Adrenal gland (tissue), 12 donors: ENCODE measurements around the gene NDRG2. TPM values are rescaled to one million over a fixed set of nuclear protein-coding genes. Genes with fewer than 3 reads are reported as not detected.

Experiments used
- DNase-seq, 7 donors: peaks; one replicate each; pipeline ENCODE4 v3.0.0-alpha.2; 2019 to 2020
- H3K27ac ChIP-seq, 5 donors: fragments of 200-600 bp; sonication (generic) in 4 of 5; 1 replicate in 3 of 5; 2 replicates in 2 of 5; pipeline versions ENCODE4 v1.5.1 to v1.8.0; 2016 to 2020; ENCODE audit warnings: mild to moderate bottlenecking in 1 of 5
- H3K27me3 ChIP-seq: fragments of 200-600 bp; 2 replicates; pipeline ENCODE4 v1.8.0; 2021
- H3K36me3 ChIP-seq, 2 donors: fragments of 200-600 bp; replicated peaks in 1 of 2; 1 replicate in 1 of 2; 2 replicates in 1 of 2; pipeline versions ENCODE4 v1.5.1 to v1.8.0; 2018 to 2022
- H3K4me1 ChIP-seq, 2 donors: fragments of 200-600 bp; replicated peaks in 1 of 2; 1 replicate in 1 of 2; 2 replicates in 1 of 2; pipeline versions ENCODE4 v1.5.1 to v1.8.0; 2018 to 2021
- H3K4me3 ChIP-seq, 4 donors: fragments of 200-600 bp; sonication (generic) in 3 of 4; one replicate each; pipeline ENCODE4 v1.5.1; 2016 to 2018
- H3K9me3 ChIP-seq, 3 donors: fragments of 200-600 bp; sonication (generic) in 1 of 3; replicated peaks in 1 of 3; 1 replicate in 2 of 3; 2 replicates in 1 of 3; pipeline versions ENCODE4 v1.5.1 to v1.8.0; 2016 to 2021
- CTCF ChIP-seq, 6 experiments: fragments of 450-650 bp in 4 of 6; fragments of 200-600 bp in 2 of 6; sonication (generic) in 1 of 6; IDR thresholded peaks; 1 replicate in 5 of 6; 2 replicates in 1 of 6; pipeline versions ENCODE4 v1.5.1 to v1.8.0; 2016 to 2021; ENCODE audit warnings: antibody characterized with exemption in 6 of 6, mild to moderate bottlenecking in 2 of 6, moderate library complexity in 1 of 6
- POLR2A ChIP-seq, 2 donors: fragments of 450-650 bp; IDR thresholded peaks; one replicate each; pipeline ENCODE4 v1.6.1; 2017; ENCODE audit warnings: antibody characterized with exemption in 2 of 2, mild to moderate bottlenecking in 2 of 2, moderate library complexity in 1 of 2
- WGBS, 4 donors: extraction: QIAGEN DNeasy Blood & Tissue Kit in 2 of 4; methylation state at CpG; one replicate each; pipeline versions ENCODE4 v1.1.5 to v1.1.7; 2013 to 2017; 5-methylcytosine and 5-hydroxymethylcytosine counted together
- intact Hi-C, 2 donors: fragments of 100-400 bp; cut with DNase I; formaldehyde crosslinking; loops; one replicate each; pipeline versions ENCODE4 v1.14.1 to v1.15.0; 2022 to 2023
- microRNA-seq, 3 donors: library from miRNA; unstranded; fragments of <30 nt; microRNA quantifications; one replicate each; pipeline ENCODE4, GENCODE V29; 2017 to 2020
- polyA plus RNA-seq, 3 donors: library from polyadenylated mRNA; stranded (reverse); fragments of 200-250 nt in 2 of 3; fragments of 350-450 nt in 1 of 3; fragmentation: Illumina TruSeq in 1 of 3; extraction: RNeasy Lipid Tissue Mini Kit (QIAGEN cat#74804) in 1 of 3; gene quantifications; one replicate each; pipeline ENCODE4 v1.2.3, GENCODE V29; 2013 to 2014
- total RNA-seq, 9 donors: library from RNA; depleted of rRNA in 4 of 9; stranded (reverse); fragments of >200 nt in 4 of 9; fragments of 120-200 nt in 1 of 9; fragmentation: NEBNext Ultra II Directional in 1 of 9; extraction: Animal tissue kit (Norgen Biotek cat#: 25700) in 1 of 9; gene quantifications; one replicate each; pipeline versions ENCODE4 v1.1.0 to v1.2.4, GENCODE V29; 2013 to 2023
- donor health status: healthy with polysubstance abuse.
- donor health status: Bipolar disorder and iron deficiency.
- donor health status: DM: yes; HTN: yes; CAD: no.
- donor health status: DM: no; HTN: no; CAD: no.
- donor health status: DM: no; HTN: no; CAD: no.
- donor health status: DM: yes; HTN: yes; CAD: no.

NDRG2 gene
- total and polyA plus RNA-seq, 12 donors: 116 to 1,323 (median 629) TPM

GRCh38 chr14:20971705-20972021 lies 53.2 kb downstream of the NDRG2 start:
- H3K9me3 ChIP-seq: no peaks in the 10 kb centered on the region
- intact Hi-C loops: loop anchor here in 1 of 2 donors (5.0 kb wide), 1 partner anchor 114 kb away; no protein-coding TSS in a partner anchor
- TF ChIP-seq CTCF (IDR thresholded peaks at IDR 0.05) (no peak), POLR2A (IDR thresholded peaks at IDR 0.05) (peak in 1 of 2 donors; percentile 82)
- DNase-seq: peak in 5 of 7 donors; percentile 93 to 95 (median 93)
- no peaks in the 10 kb centered on the region for H3K27me3 ChIP-seq
- H3K27ac ChIP-seq: peak overlapping the region; percentile 15 to 94 (median 89)
- WGBS, 4 donors: 0 to 7% (median 3%) methylated on average over 5 to 8 of the region's 8 CpGs
- H3K4me3 ChIP-seq: peak overlapping the region in 1 of 4 donors; percentile 63
- H3K36me3 ChIP-seq: no peaks in the 10 kb centered on the region
- H3K4me1 ChIP-seq: peaks cover 22 to 25% of the 10 kb centered on the region in 2 donors

- Histone ChIP-seq H3K4me3 (peak overlapping the region; percentile 2 to 63 (median 48)), H3K9me3 (no peaks in the 10 kb centered on the region), H3K27me3 (no peaks in the 10 kb centered on the region), H3K36me3 (no peaks in the 10 kb centered on the region), H3K27ac (peak overlapping the region; percentile 19 to 94 (median 89)), H3K4me1 (peaks cover 22 to 25% of the 10 kb centered on the region in 2 donors)
- intact Hi-C loops: loop anchor here in 1 of 2 donors (5.0 kb wide), 1 partner anchor 114 kb away; no protein-coding TSS in a partner anchor
- no peak for TF ChIP-seq POLR2A (IDR thresholded peaks at IDR 0.05)
- peak; percentile 77 to 98 (median 85) for TF ChIP-seq CTCF (IDR thresholded peaks at IDR 0.05)
- DNase-seq: peak; percentile 76 to 94 (median 89)
- WGBS, 4 donors: 0% methylated on average over 15 to 47 of the region's 47 CpGs
These were observed 53.7 kb downstream of the NDRG2 start for GRCh38 chr14:20970983-20971704.

GRCh38 chr14:20970647-20970982 lies 54.2 kb downstream of the NDRG2 start:
- WGBS, 4 donors: 7 to 22% (median 13%) methylated on average over 5 to 10 of the region's 10 CpGs
- no peak for DNase-seq
- H3K4me3 ChIP-seq: peak overlapping the region in 3 of 4 donors; percentile 2 to 63 (median 53)
- H3K4me1 ChIP-seq: peaks cover 21% of the 10 kb centered on the region in 2 donors
- intact Hi-C loops: loop anchor here in 1 of 2 donors (5.0 kb wide), 1 partner anchor 113 kb away; no protein-coding TSS in a partner anchor
- H3K36me3 ChIP-seq: no peaks in the 10 kb centered on the region
- TF ChIP-seq POLR2A (IDR thresholded peaks at IDR 0.05): no peak
- TF ChIP-seq CTCF (IDR thresholded peaks at IDR 0.05): no peak
- no peaks in the 10 kb centered on the region for H3K27me3 ChIP-seq
- H3K9me3 ChIP-seq: no peaks in the 10 kb centered on the region
- peak overlapping the region; percentile 19 to 94 (median 89) for H3K27ac ChIP-seq

GRCh38 chr14:20969336-20969735 lies 55.5 kb downstream of the NDRG2 start:
- Histone ChIP-seq H3K4me3 (no peak overlapping the region), H3K36me3 (no peaks in the 10 kb centered on the region), H3K27ac (no peak overlapping the region), H3K4me1 (peaks cover 10 to 16% of the 10 kb centered on the region in 2 donors), H3K27me3 (no peaks in the 10 kb centered on the region), H3K9me3 (no peaks in the 10 kb centered on the region)
- TF ChIP-seq POLR2A (IDR thresholded peaks at IDR 0.05): no peak
- TF ChIP-seq CTCF (IDR thresholded peaks at IDR 0.05): no peak
- DNase-seq: no peak
- intact Hi-C loops: loop anchor here in 1 of 2 donors (5.0 to 10.0 kb wide), 2 partner anchors 117 to 275 kb away; no protein-coding TSS in a partner anchor
- WGBS, 4 donors: 78 to 86% (median 83%) methylated on average over 3 of the region's 3 CpGs

Small RNA genes within 50 kb of the gene (microRNA-seq; reads per million reads assigned to microRNA genes)
- gene MIR6717: 0 to 0.57 (median 0.38) reads per million in 3 donors

Other genes with a start within 250 kb of the NDRG2 start
- gene RNASE6, start 243.8 kb downstream of the NDRG2 start, total RNA-seq: 10 to 100 TPM in 8 of 9 donors, 1 to 10 TPM in 1; 4.5 to 61.0 (median 22.3) TPM
- gene RNASE6, start 243.8 kb downstream of the NDRG2 start, polyA plus RNA-seq: 10 to 100 TPM in 1 of 3 donors, 1 to 10 TPM in 2; 5.9 to 17.9 (median 7.2) TPM
- 1,000 to 10,000 TPM in 2 of 9 donors, 100 to 1,000 TPM in 7; 103 to 2,068 (median 604) TPM for gene RNASE1, start 222.2 kb downstream of the NDRG2 start, total RNA-seq
- 100 to 1,000 TPM; 170 to 424 (median 388) TPM for gene RNASE1, start 222.2 kb downstream of the NDRG2 start, polyA plus RNA-seq
- under 1 TPM in 2 of 9 donors, not detected in 7; 0.54 to 0.81 TPM for gene RNASE3, start 133.7 kb downstream of the NDRG2 start, total RNA-seq
- 1 to 10 TPM in 1 of 3 donors, under 1 TPM in 2; 0.31 to 1.2 (median 0.64) TPM for gene RNASE3, start 133.7 kb downstream of the NDRG2 start, polyA plus RNA-seq
- 10 to 100 TPM in 3 of 9 donors, 1 to 10 TPM in 4, under 1 TPM in 1, not detected in 1; 0.33 to 16.8 (median 5.5) TPM for gene RNASE2, start 69.6 kb downstream of the NDRG2 start, total RNA-seq
- 10 to 100 TPM in 2 of 3 donors, 1 to 10 TPM in 1; 4.0 to 16.4 (median 12.9) TPM for gene RNASE2, start 69.6 kb downstream of the NDRG2 start, polyA plus RNA-seq
- 100 to 1,000 TPM in 4 of 9 donors, 10 to 100 TPM in 5; 66.2 to 231 (median 93.6) TPM for gene METTL17, start 35.1 kb downstream of the NDRG2 start, total RNA-seq
- 100 to 1,000 TPM in 2 of 3 donors, 10 to 100 TPM in 1; 86.9 to 202 (median 176) TPM for gene METTL17, start 35.1 kb downstream of the NDRG2 start, polyA plus RNA-seq
- gene SLC39A2, start 25.8 kb downstream of the NDRG2 start, total RNA-seq: under 1 TPM in 1 of 9 donors, not detected in 8; 0.29 TPM
- under 1 TPM in 1 of 3 donors, not detected in 2; 0.24 TPM for gene SLC39A2, start 25.8 kb downstream of the NDRG2 start, polyA plus RNA-seq
- gene TPPP2, start 5.2 kb upstream of the NDRG2 start, total RNA-seq: 1 to 10 TPM in 2 of 9 donors, under 1 TPM in 2, not detected in 5; 0.22 to 1.1 (median 0.66) TPM
- under 1 TPM in 2 of 3 donors, not detected in 1; 0.44 to 0.80 TPM for gene TPPP2, start 5.2 kb upstream of the NDRG2 start, polyA plus RNA-seq
- gene RNASE13, start 9.7 kb upstream of the NDRG2 start, total RNA-seq: under 1 TPM in 1 of 9 donors, not detected in 8; 0.27 TPM
- gene RNASE13, start 9.7 kb upstream of the NDRG2 start, polyA plus RNA-seq: under 1 TPM in 1 of 3 donors, not detected in 2; 0.03 TPM
- under 1 TPM in 1 of 9 donors, not detected in 8; 0.34 TPM for gene RNASE7, start 17.3 kb upstream of the NDRG2 start, total RNA-seq
- under 1 TPM in 1 of 3 donors, not detected in 2; 0.20 TPM for gene RNASE7, start 17.3 kb upstream of the NDRG2 start, polyA plus RNA-seq
- not detected for gene RNASE8, start 32.8 kb upstream of the NDRG2 start, total RNA-seq
- not detected for gene RNASE8, start 32.8 kb upstream of the NDRG2 start, polyA plus RNA-seq
- 100 to 1,000 TPM in 8 of 9 donors, 10 to 100 TPM in 1; 48.7 to 258 (median 130) TPM for gene ARHGEF40, start 45.2 kb upstream of the NDRG2 start, total RNA-seq
- gene ARHGEF40, start 45.2 kb upstream of the NDRG2 start, polyA plus RNA-seq: 100 to 1,000 TPM; 126 to 148 (median 137) TPM
- 100 to 1,000 TPM in 6 of 9 donors, 10 to 100 TPM in 3; 14.3 to 169 (median 112) TPM for gene ZNF219, start 73.6 kb upstream of the NDRG2 start, total RNA-seq
- 10 to 100 TPM; 14.8 to 97.2 (median 85.8) TPM for gene ZNF219, start 73.6 kb upstream of the NDRG2 start, polyA plus RNA-seq
- gene TMEM253, start 76.0 kb upstream of the NDRG2 start, total RNA-seq: 1 to 10 TPM in 6 of 9 donors, under 1 TPM in 2, not detected in 1; 0.55 to 3.9 (median 1.2) TPM
- 1 to 10 TPM; 2.6 to 8.8 (median 8.0) TPM for gene TMEM253, start 76.0 kb upstream of the NDRG2 start, polyA plus RNA-seq
- not detected for gene OR5AU1, start 131.0 kb upstream of the NDRG2 start, total RNA-seq
- not detected for gene OR5AU1, start 131.0 kb upstream of the NDRG2 start, polyA plus RNA-seq
- 100 to 1,000 TPM; 399 to 616 (median 506) TPM for gene HNRNPC, start 244.4 kb upstream of the NDRG2 start, total RNA-seq
- gene HNRNPC, start 244.4 kb upstream of the NDRG2 start, polyA plus RNA-seq: 100 to 1,000 TPM; 832 to 905 (median 866) TPM